CD4-positive, alpha-beta T cell treated with Interferon alpha-2 for 1 hour (primary cell): ENCODE measurements around the gene ING5.
"Not testable (repeated sequence)": the region's sequence is repeated elsewhere in the genome, so short reads cannot be mapped to it uniquely, and the experiment has no call there.

Experiments
- DNase-seq, 2 donors: peaks; one replicate each; pipeline ENCODE4 v3.0.0-alpha.2; 2020 to 2022

Gene ING5

GRCh38 chr2:241742320-241742939 is 40.6 kb downstream of the ING5 start:
- DNase-seq = no peak

GRCh38 chr2:241743008-241743407 is 41.2 kb downstream of the ING5 start:
- DNase-seq = not testable (repeated sequence)

DNA sequence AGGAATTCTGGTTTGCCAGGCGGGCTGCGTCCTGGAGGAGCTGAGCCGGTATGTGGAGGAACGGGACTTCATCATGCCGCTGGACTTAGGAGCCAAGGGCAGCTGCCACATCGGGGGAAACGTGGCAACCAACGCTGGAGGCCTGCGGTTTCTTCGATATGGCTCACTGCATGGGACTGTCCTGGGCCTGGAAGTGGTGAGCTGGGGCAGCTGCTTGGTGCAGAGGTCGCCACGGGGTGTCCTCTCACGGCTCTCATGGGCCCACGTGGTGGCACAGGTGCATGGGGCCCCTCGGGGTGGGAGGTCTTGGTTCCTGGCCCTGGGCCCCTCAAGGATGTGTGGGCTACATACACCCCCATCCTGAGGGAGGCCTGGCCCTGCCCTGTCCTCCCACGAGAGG is 41.8 kb downstream of the ING5 start:
- DNase-seq = no peak

- DNase-seq = no peak
These were observed 42.4 kb downstream of the ING5 start for GRCh38 chr2:241744028-241744754.

- no peak for DNase-seq
These were observed 43.4 kb downstream of the ING5 start for GRCh38 chr2:241745276-241745675.

GRCh38 chr2:241746084-241746483 is 44.2 kb downstream of the ING5 start:
- DNase-seq = no peak

GRCh38 chr2:241748468-241749256 is 46.8 kb downstream of the ING5 start:
- no peak for DNase-seq

DNA sequence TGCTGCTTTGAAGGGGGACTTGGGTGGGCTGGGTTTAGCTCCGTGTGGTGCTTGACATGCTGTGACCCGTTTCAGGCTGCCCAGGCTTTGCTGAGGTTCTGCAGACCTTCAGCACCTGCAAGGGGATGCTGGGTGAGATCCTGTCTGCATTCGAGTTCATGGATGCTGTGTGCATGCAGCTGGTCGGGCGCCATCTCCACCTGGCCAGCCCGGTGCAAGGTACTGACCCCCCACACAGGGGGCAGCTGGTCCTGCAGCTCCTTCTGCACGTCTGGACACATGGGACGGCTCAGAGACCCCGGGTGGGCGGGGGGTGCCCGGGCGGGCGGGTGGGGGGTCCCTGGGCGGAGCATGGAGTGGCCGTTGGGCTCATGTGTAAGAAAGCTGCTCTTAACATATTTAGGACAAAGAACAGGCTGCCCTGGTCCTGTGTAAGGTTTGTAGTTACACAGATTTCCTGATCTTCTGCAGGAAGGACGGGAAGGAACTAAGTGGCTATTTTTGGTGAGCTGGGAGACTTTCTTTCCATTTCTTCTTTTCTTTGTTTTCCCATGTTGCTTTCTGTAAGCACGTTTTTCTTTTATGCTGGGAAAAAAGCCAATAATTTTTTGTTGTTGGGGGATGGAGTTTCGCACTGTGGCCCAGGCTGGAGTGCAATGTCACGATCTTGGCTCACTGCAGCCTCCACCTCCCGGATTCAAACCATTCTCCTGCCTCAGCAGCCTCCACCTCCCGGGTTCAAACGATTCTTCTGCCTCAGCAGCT is 48.4 kb downstream of the ING5 start:
- no peak for DNase-seq

GRCh38 chr2:241751152-241751551 is 49.3 kb downstream of the ING5 start:
- no peak for DNase-seq

DNA sequence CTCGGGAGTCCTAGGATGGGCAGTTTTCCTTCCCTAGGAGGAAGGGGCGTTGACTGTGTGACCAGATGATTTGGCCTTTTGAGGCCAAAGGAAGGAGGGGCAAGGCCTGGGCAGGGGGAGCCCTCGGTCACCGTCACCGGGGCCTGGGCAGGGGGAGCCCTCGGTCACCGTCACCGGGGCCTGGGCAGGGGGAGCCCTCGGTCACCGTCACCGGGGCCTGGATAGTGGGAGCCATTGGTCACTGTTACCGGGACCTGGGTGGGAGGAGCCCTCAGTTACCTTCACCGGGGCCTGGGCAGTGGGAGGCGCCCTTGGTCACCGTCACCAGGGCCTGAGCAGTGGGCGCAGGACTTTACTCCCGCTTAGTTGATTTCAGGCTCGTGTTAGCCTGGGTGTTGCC is 49.9 kb downstream of the ING5 start:
- no peak for DNase-seq

DNA sequence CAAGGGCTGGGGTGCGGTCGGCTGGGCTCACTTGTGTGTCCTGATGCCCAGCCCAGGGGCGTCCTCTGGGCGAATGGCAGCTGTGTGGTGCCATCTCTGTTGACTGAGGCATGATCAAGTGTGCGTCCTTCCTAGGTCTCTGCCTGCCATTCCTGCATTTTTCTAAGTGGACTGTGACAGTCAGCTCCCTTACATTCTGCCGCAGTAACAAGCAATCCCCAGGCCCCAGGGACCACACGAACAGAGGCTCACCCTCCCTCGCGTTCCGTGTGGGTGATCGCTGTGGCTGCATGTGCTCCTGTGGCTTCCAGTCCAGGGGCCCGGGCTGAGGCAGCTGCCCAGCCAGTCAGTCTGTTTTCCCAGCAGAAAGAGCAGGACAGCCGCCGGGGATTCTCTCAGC is 50.4 kb downstream of the ING5 start:
- no peak for DNase-seq

DNA sequence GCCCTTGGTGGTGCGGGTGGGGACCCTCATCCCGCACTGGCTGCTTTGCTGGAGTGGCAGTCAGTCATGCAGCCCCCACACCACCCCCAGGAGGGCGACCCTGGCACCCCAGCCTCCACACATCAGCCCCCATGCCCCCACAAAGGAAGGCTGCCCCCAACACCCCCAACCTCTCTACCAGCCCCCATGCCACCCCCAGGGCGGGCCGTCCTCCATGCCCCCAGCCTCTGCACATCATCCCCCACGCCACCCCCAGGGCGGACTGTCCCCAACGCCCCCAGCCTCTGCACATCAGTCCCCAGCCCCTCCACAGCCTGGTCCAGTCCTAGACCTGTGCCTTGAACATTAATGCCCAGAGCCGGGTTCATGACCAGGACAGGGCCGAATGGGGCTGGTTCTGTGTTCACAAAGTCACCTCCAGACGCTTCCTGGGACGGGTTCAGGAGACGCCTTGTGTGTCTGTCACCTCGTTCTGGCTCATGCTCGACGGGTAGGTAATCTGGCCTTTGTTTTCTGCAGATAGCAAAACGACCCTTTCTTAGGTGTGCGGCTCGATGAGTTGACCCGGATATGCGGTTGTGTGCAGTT is 50.9 kb downstream of the ING5 start:
- DNase-seq = no peak

DNA sequence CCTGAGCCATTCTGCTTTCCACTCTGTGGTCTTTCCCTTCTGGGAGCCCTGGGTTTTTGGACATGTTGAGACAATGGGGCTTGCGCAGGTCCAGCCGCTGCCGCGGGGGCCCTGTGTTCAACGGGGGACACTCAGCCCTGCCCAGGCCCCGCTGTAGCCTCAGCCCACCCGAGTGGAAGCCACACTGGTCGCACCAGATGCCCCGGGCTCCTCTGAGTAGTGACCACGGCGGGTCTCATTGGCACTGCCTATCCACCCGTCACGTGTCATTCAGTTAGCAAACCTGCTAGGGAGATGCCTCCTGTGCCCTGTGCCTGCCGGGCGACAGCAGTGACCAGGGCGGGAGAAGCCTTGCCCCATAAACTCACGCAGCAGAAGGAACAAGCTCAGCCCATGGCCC is 51.7 kb downstream of the ING5 start:
- no peak for DNase-seq

DNA sequence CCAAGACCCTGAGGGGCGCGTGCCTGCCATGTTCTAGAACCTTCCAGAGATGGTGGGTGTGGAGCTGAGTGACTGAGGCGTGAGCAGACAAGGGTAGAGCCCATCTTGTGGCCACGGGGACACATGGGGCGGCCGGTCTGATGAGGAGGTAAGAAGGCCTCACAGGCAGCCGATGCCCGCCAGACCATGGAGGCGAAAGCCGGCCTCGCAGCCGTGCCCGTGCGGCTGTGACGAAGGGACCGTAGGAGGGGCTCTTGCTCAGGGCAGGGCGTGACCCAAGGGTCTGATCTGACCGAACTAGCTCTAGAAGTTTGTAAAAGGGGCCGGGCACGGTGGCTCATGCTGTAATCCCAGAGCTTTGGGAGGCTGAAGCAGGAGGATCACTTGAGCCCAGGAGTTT is 52.2 kb downstream of the ING5 start:
- no peak for DNase-seq

GRCh38 chr2:241755166-241755565 is 53.3 kb downstream of the ING5 start:
- no peak for DNase-seq

GRCh38 chr2:241755777-241756176 is 53.9 kb downstream of the ING5 start:
- no peak for DNase-seq

DNA sequence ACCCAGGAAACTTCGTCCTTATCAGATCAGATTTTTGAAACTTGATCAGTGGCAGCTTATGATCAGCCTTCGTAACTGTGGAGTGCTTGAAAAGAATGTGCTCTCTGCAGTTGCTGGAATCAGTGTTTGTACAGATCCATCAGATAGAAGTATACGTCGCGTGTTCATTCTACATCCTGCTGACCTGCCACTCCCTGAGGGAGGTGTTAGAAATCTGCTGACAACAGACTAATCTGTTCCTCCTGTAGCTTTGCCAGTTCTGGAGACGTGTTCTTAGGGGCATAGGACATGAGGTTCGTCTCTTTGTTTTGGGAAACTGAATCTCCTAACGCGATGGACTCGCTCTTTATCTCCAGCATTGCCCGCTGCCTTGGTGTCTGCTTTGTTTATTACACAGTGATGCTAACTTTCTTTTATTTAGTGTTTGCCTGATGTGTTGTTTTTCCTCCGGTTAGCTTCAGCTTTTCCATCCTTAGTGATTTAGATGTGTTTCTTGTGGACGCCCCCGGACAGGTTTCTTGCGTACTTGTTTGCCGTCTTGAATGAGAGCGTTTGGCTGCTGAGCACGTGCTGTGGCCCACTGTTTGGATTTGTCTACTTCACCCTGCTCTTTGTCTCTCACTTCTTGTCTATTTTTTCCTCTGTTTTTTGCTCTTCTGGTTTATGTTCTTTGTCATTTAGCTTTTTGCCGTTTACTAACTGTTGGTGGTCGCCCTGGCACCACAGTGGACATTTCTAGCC is 57.4 kb downstream of the ING5 start:
- no peak for DNase-seq

GRCh38 chr2:241759893-241760292 is 58.1 kb downstream of the ING5 start:
- not testable (repeated sequence) for DNase-seq

DNA sequence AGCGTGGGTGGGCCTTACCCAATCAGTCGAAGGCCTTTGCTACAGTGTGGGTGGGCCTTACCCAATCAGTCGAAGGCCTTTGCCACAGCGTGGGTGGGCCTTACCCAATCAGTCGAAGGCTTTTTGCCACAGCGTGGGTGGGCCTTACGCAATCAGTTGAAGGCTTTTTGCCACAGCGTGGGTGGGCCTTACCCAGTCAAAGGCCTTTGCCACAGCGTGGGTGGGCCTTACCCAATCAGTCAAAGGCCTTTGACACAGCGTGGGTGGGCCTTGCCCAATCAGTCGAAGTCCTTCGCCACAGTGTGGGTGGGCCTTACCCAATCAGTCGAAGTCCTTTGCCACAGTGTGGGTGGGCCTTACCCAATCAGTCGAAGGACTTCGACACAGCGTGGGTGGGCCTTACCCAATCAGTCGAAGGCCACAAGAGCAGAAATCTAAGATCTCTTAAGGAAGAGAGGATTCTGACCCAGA is 58.5 kb downstream of the ING5 start:
- no peak for DNase-seq

DNA sequence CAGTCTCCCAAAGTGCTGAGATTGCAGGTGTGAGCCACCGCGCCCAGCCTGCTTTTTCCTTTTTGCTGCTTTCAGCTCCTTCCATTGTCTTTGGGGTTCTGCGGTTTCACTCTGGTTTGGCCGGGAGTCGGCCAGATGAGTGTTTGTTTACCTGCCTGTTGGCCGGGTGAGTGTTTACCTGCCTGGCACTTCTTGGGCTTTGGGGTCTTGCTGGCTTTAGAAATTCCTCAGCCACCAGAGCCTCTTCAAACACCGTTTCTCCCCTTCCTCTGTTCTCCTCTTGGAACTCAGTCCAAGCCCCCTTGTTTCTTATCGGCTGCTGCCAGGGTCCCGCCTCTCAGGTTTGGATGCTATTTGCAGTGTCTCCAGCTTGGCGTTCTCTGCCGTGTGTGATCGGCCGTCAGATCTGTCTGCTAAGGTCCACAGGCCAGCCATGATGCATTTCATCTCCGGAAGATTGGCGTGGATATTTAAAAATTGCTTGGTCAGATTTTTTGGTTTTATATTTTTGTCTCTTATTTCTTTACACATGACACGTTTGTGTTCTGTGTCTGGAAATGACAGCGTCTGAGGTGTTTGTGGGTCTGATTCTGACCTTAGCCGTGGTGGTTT is 60.6 kb downstream of the ING5 start:
- peak in 1 of 2 donors; percentile 30 for DNase-seq

DNA sequence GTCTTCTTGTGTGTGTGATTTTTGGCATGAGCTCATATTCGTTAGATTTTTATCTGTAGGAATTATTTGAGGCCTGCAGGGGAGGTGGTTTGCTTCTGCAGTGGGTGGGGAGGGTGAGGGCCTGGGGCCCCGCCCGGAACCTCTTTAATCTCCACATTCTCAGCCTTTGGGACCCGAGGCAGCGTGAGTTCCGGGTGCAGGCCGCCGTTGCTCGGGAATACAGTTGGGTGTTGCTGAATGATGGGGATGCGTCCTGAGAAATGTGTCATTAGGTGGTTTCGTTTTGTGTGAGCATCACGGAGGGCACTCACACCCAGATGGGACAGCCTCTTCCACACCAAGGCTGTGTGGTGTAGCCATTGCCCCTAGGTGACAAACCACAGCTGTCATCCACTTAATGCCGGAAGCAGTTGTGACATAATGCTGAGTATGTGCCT is 61.1 kb downstream of the ING5 start:
- DNase-seq = peak; percentile 69 to 86
